HG03060 (cell line): ENCODE results near the gene TOX2.

ENCODE experiments used
- ATAC-seq: cut with Tn5 transposase; IDR thresholded peaks from one replicate; pipeline ENCODE4 v1.9.1; 2021; ENCODE audit warnings: low read depth, moderate number of reproducible peaks; ENCODE audit not compliant: unreplicated experiment

TOX2 gene

DNA sequence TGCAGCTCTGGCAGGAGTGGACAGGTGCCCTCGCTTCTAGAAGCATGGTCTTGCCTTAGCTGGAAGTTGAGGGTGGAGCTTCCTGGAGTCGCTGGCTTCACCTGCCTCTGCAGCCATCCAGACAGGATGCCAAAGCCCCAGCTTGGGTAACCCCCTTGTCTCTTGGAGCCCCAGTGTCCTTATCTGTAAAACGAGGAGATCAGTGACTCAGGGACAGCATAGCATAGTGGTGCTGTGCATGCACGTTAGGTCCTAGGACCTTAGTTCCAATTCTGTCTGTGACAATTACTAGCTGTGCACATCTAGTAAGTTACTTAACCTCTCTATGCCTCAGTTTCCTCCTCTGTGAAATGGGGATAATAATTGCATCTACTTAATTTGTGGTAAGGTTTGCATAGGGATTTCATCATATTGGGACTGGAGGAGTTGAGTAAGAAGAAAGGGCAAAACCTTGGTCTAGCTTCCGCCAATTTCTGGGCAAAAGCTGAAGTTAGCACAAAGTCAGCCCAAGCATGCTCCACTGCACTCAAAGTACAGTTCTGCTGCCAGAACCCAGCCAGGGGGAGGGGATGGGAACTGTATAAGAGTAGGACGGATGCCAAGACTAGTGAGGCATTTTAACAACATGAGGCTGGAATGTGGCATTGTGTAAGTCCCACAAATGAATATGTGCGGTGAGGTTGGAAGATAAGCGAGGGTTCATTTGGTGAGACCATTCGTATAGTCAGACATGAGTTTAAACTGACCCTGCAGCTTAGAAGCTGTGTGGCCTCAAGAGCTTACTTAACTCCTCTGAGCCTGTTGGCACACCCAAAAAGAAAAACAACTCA, 24.5 kb downstream of the TOX2 start:
- ATAC-seq, result no peak

DNA sequence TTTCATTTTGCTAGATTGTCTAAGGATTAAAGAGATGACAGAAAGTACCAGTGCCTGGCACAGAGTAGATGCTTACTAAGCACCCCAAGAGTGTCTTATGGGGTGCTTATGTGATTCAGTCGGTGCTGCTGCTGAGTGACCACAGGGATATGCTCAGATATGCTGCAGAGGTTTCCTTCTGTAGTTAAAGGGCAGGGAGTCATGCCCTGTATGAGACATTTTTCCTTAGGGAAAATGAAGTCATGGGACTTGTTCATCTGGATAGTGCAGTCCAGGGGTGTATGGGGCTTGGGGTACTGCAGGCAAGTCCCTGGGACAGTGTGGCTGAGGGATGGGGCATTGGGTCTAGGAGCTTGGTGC, 25.1 kb downstream of the TOX2 start:
- ATAC-seq, result no peak

DNA sequence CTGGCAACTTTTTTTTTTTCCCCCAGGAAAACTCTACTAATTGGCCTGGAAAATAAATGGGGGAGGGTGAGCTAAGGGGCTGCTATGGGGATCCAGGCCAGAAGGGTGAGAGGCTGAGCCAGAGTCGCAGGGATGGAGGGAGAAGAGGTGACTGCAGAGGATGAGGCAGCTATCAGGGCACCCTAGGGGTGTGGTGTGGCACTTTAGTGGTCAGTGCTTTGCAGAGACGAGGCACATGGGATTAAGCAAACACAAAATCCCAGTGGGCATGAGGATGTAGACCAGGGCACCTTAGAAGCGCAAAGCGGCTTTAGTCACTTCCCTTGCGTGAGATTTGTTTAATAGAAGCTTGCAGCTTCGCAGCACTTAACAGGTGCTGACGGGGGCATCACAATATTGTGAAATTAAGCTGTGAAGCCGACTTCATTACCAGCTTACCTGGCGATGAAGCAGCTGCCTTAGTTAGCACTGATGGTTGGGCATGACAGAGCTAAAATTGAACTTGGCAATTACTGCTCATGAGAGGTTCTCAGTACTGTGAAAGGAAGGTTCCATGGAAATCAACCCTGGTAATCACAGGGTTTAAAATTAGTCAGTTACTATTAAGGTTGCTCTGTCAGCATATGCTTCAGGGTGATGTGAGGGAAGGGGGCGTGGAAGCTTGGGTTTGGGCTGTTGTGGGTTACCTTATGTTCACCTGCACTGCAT, 26.0 kb downstream of the TOX2 start:
- ATAC-seq, result no peak

DNA sequence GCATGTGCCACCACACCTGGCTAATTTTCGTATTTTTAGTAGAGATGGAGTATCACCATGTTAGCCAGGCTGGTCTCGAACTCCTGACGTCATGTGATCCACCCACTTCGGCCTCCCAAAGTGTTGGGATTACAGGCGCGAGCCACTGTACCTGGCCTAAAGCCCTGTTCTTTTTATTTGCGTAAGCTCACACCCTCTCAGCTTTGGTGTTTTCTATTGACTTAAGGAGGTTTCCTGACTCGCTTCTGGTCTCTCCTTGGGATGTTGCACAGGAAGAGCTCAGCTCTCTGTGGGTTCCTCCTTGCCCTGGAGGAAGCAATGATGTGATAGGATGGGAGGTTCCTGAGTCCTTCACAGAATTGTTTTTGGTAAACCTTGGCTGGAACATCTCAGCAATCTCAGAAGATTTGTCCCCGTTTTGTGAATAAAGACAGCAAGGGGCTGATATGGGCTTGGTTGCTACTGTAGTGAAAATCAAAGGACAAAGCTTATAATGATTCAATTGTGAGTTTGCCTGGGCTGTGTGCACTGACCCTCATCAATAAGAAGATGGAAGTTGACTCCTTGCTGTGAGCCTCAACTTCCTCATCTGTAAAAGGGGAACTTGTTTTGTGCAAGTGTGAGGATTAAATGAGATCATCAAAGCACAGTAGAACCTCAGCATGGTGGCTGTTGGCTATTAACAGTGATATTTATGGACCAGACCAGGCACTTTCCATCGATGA, 27.0 kb downstream of the TOX2 start:
- no peak for ATAC-seq

- no peak for ATAC-seq
Measured at GRCh38 chr20:43942201-43942590, 27.5 kb downstream of the TOX2 start.

DNA sequence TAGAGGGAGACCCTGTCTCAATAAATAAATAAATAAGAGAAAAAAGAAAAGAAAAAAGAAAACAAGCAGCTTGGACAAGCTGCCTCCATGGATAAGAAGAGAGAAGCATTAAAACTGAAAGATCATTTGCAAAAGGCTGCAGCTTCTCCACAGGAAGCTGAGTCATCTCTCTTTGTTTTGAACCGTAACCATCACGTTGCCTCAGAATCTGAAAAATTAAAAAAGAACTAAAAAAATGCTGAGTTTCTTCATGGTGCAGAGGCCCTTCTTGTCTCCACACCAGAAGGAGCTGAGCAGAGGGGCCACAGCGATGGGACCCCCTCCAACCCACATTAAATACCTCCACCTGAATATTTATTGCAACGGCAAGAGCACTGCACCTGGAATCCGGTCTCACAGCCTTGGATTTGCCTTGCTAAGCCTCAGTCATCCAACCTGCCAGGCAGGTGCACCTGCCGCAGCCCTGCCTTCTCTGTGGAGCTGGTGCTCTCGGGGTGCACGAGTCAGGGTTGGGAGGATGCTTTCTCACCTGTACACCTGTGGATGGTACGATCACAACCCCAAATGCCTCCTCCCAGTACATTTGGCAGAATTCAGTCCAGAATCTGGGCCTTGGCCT, 28.1 kb downstream of the TOX2 start:
- ATAC-seq, result no peak

DNA sequence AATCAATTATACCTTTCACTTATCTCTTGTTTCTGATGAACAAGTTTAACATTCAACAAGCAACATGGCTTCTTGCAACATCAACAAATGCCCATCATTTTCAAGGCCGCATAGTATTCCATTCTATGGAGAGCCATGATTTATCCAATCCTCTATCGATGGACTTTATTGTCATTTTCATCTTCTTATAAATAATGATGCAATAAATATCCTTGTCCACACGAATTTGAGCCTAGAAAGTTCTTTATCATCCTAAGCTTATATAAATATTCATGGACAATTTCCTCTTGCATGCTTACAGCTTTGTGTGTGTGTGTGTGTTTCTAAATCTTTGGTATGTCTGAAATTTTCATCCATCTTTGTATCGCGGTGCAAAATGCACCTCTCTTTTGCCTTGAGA, 29.1 kb downstream of the TOX2 start:
- ATAC-seq, result no peak

- no peak for ATAC-seq
Measured at GRCh38 chr20:43944653-43945235, 30.1 kb downstream of the TOX2 start.

DNA sequence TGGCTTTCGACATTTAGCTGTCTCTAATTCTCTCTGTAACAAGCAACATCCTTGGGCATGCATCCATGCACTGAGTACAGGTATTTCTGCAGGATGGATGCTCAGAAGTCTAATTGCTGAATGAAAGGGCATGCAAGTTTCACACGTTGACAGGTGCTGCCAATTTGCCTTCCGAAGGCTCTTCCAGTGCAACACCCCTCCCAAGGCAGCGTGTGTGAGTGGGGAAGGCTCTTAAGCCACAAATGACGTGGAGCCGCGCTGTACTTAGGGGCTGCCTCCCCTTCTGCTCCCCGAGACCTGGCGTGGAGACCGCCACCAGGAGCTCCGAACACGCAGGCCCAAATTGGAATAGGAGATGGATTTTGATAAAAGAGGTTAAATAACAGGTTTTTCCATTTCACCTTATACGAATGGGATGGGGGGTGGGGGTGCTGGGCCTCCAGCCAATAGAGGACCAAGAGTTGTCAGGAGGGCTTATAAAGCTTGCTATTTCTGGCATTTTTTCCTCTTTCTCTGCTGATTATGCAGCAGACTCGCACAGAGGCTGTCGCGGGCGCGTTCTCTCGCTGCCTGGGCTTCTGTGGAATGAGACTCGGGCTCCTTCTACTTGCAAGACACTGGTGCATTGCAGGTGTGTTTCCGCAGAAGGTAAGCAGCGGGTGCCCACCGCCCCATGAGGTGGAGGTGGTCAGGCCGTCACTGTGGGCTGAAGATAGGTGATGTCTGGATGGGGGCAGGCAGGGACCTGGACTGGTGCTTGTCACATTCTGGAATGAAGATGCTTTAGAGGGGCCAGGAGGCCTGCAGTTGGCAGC, 30.9 kb downstream of the TOX2 start:
- ATAC-seq, result no peak

DNA sequence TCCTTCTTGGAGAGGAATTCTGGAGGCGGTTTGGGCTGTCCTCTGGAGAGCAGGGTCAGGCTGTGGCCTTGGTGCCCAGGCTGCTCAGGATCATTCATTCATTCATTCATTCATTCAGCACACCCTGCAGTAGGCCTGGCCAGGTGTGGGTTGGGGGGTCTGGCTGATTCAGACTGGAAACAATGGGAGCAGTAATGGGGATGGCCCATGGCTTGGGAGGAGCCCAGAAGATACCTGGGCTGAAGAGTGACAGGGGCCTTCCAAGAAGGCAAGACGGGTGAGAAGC, 31.5 kb downstream of the TOX2 start:
- no peak for ATAC-seq

- ATAC-seq, result no peak
Measured at GRCh38 chr20:43946659-43947315, 32.1 kb downstream of the TOX2 start.

DNA sequence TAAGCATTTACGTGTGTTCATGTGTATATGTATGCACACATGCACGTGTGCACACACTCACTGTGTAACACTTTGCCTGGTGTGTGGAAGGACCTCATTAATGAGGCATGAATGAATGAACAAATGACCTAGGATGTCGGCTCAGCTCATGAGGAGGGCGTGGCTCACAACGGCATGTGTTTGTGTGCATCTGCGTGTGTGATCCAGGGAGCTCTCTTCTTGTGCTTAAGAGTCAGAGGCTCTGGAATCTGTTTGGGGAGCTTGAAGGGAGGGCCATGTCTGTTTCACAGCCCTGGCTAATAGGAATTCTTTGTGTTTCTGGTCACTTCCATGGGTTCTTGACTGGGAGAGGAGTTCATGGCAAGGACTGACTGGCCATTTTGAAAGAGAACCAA, 32.7 kb downstream of the TOX2 start:
- ATAC-seq, result no peak

- no peak for ATAC-seq
Measured at GRCh38 chr20:43948455-43948854, 33.8 kb downstream of the TOX2 start.

DNA sequence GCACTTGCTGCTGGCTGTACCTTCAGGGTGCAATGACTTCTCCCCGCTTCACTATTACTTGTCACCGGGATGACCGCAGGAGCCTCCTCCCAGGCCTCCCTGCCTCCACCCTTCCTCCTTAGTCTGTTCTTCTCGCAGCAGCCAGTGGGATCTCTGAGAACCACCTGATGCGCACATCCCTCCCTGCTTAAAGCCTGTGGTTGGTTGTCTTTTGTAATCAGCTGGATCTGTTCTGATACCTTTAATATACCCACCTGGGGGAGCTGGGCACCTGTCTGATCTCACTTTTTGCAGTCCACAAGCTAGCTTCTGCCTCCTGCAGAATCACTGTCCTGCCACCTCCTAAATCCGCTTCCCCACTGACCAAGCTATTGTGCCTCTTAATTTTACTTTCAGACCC, 34.6 kb downstream of the TOX2 start:
- no peak for ATAC-seq

DNA sequence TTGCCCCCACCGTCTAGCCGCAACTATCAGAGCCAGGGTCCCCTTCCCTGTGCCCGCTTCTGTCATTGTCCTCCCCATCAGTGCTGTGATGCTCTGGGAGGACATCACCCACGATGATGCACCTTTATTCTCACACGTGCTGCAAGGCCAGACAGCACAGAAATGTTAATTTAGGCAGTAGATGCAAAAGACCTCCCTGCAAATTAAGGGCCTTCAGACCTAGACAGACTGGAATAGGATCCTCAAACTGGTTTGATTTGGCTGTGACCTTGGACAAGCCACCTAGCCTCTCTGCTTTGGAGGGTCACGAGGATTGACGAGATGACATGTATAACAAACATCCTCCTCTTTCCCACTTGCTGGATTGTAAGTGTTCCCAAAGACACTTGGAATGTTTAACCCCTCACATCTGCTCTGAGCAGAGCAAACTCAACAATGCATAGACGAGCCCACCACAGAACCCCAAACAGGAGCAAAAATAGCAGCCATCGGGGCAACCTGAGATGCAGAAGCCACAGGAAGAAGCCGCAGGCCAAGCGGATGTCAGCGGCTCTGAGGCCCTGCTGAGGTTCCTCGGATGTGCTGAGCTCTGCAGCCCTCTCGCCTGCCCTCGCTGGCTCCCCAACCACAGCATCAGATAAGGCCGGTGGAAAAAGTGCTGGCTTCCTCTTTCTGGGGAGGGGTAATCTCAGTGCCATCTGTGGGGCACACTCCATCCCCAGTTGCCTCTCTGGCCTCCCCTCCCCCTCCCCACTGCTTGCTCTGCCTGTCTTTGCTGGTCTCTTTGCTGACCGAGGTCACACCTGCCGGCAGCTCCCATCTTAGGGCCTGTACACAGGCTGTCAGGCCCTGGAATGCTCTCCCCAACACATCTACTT, 35.3 kb downstream of the TOX2 start:
- ATAC-seq, result peak; percentile 46

GRCh38 chr20:43953919-43954592, 39.4 kb downstream of the TOX2 start:
- ATAC-seq, result no peak

GRCh38 chr20:43954704-43955061, 40.0 kb downstream of the TOX2 start:
- ATAC-seq, result no peak

DNA sequence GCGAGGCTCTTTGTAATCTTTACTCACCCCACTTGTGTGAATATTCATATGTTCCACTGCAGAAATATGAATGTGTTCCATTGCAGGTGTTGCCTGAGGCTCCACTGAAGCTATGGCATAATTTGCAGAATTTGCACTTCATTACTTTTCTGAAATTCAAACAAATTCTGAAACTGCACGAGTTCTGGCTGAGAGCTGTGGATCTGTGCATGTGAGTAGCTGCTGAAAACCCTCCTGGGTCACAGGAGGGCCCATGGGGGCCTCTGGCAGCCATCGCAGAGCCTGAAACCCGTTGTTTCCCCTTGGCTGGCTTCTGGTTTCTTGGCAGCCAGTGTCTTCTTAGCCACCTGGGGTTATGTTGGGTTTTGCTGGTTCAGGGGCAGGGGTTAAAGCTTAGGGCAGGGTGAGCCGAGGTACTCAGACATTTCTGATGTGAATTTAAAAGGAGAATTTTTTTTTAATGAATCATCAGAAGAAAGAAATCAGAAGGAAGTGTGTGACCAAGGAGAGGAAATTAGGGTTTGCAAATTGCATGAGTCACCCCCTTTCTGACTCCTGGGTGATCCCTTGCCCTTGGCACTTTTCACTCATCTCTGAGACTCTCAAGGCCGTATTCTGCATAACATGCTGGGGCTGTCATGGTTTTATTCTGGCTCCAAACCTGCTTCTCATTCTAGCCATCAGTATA, 40.6 kb downstream of the TOX2 start:
- ATAC-seq, result peak; percentile 64
